DMS53 treated with DMSO at 0.1 percent for 48 hours (cell line): Measurements from ENCODE around the gene MX2.

ENCODE experiments used
- DNase-seq: peaks from one replicate; lab custom pipeline; 2025; ENCODE audit not compliant: unreplicated experiment; lab: John Stamatoyannopoulos, UW

The MX2 gene

DNA sequence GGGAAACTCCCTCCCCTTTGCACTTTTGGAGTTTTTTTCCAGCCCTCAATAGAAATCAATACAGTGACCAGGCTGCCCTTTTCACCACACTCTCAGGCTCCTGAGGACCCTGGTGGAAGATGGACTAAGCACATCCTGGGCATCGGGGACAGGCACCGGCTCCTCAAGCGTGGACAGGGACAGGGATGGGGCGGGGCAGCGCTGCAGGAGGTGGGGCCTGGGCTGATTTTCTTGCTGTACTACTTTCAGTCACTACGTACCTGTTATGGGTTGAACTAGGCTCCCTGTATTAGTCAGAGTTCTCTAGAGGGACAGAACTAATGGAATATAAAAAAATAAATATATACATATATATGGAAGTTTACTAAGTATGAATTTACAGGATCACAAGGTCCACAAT, 2.5 kb downstream of the MX2 start:
- no peak for DNase-seq

DNA sequence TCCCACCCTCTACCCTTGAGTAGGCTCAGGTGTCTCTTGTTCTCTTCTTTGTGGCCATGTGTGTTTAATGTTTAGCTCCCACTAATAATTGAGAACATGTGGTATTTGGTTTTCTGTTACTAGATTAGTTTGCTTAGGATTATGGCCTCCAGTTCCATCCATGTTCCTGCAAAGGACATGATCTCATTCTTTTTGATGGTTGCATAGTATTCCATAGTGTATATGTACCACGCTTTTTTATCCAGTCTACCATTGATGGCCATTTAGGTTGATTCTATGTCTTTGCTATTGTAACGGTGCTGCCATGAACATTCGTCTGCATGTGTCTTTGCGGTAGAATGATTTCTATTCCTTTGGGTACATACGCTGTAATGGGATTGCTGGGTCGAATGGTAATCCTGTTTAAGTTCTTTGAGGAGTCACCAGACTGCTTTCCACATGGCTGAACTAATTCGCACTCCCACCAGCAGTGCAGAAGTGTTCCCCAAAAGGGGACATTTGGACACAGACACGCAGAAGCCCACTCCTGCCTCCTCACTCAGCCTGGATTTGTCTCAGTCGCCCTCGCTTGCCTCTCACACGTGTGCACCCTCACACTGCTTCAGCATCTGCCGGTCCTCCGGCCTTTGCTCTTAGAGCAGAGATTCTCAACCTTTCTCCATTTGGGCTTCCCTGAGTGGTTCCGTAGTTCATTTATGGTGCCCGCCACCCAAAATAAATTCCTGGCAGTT, 3.7 kb downstream of the MX2 start:
- no peak for DNase-seq

DNA sequence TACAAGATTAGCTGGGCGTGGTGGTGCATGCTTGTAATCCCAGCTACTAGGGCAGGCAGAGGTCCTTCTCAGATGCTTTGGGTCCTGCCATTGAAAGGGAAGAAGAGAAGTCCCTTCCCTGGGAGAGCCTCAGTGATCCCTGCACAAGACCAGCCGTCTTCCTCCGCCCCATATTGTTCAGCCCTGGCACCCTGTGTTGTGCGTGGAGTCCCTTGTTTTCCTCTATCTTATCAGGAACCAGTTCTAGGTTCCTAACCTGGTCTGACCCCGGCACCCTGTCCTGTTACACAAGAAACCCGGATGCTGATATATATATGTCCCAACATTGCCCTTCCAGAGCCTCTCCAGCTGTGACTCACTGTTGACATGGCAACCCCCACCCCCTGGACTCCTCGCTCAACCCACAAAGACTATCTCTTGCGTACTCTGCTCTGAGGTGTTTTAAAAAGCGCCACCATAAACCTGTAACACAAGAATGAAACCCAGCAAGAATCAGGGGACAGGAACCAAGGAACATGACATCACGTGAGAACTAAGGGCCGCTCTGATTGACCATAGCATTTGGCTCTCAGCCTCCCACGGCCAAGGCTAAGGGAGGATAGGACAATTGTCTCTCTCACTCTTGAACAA, 4.8 kb downstream of the MX2 start:
- peak; percentile 57 for DNase-seq

DNA sequence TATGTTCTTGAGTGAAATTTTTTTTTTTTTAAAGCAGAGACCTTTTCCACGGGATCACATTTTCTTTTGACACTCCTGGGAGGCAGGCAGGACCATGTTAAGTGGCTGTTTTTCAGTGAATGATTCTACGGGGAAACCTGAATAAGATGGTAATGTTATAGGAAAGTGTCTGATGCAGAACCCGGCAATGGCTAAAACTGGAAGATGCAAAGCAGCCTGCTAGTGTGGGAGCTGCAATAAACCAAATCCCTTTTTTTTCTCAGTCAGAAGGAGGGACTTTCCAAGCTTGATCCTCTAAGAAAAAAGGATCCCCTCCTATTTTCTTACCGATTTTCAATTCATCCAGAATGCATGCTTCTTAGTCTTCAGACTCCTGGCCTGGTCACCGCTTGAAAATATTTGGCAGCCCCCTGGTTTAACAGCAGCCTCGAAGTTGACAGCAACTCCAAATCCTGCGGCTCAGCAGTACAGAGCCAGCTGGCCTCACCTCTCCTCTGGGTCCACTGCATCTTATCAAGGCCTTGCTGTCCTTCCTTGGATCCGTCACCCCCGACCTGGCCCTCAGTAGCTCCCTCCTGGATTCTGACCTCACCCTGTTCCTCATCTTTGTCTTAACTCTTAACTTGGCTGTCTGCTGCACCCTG, 5.6 kb downstream of the MX2 start:
- DNase-seq: no peak

DNA sequence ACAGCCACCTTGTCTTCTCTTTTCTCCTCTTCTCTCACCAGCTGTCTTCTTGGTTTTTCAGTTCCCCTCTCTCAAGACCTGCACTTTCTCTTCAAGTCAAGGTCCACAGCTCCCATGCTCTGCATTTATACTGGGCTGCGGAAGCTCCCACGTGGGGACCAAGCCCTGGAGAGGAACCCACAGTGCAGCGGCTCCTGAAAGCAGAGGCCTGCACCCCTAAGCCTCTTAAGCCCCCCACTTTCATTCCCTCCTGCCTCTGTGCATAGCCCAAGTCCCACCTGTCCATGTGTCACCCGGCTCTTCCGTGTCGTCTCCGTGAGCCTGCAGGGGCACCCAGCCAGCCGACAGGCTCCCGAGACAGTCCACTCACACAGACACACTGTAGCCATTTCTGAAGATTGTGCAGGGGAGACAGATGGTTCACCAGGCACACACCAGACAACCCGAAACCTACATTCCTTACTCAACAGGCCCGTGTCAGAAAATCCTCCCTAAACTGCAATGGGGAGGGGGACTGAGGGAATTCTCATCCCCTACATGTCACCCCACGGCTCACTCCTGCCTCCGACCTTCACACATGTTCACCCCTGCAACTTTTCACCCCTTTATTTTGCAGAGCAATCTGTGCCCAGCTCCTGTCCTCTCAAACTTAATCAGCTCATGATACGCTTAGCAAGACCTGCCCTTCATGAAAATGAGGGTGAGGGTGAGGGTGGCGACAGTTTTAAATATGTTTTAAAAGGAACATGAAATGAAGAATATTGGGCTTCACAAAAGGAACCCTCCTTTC, 6.3 kb downstream of the MX2 start:
- no peak for DNase-seq

DNA sequence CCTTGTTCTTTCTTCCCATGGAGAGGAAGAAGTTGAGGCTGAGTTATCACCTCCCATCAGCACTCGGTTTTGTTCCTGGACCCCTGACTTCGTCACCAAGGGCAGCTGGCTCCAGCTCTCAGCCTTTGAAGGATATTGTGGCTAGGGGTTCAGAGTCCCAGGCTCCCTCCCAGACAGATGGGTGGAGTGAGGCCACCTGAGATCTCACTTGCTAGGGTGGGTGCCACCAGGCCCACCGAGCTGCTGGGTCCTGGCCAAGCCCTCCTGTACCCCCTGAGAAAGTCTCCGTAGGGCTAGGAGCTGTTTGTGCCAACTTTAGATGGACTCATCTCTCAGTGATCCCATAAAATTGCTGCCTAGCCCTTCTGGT, 6.9 kb downstream of the MX2 start:
- no peak for DNase-seq

DNA sequence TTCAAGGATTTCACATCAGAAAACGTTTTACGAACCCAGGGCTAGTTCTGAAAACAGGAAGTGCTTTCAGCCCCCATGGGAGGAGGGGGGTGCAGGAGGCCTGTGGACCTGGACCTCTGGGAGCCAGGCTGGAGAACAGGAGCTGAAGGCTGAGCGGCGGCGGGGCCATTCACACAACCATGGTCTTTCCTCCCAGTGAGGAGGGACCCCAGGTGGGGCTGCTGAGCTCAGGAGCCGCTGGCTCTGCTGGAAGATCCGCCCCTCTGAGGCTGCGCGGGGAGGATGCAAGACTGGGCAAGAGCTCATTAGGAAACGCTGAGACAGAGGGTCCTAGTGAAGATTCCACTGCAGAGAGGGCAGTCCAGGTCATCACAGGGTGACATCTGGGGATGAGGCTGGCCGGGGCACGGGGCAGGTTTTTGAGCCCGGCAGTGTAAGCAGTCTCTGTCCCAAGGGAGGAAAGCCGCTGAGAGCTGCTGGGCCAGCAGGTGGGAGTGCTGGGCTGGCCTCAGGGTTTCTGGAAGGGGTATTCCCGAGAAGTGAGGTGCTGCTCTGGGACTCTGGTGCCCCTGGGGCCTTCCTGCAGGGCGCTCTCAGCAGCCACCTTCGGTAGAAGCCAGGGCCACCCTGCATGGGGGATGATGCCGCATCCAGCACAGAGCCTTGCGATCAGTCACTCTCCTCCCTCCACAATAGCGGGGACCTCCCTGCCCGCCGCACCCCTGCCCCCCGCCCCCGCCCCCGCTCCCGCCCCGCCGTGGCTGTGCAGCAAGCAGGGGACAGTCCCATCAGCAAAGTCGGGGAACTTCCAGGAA, 7.5 kb downstream of the MX2 start:
- no peak for DNase-seq

DNA sequence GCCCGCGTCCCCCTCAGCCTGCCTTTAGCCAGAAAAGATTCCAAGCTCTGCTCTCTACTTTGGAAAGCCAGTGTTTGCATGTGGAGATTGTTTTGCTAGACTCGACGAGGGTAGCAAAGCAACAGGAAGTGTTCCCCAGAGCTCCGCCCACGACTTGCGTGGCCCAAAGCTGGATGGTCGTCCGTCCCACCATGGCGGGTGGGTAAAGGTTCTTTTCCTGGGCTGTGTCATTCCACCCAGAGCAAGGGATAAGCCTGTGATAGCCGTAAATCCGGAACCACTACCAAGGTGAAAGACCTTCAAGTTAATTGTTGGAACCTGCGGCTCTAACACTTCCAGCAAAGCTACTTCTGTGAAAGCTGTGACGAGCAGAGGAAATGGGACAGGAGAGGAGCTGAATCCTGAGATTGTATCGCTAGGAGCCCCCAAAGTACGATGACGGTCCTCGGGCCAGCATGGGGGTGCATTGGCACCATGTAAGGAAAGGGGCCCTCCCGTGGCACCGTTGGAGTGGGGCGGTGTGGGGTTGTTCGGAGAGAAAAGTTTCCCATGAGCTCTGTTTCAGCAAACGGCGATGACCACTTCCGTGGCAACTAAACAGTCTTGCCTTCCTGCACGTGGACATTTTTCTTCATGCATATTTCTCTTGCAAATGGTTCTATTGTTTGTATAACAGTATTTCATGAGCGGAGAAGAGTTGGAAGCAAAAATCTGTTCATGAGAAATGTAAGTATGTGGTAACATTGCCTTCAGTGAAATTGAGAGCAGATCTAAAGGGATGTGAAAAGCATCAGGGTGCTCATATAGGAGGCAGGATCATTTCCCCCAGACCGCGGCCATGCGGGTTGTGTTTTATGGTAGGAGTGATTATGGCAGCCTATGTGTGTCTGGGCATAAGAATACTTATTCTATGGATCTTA, 8.4 kb downstream of the MX2 start:
- DNase-seq: no peak

DNA sequence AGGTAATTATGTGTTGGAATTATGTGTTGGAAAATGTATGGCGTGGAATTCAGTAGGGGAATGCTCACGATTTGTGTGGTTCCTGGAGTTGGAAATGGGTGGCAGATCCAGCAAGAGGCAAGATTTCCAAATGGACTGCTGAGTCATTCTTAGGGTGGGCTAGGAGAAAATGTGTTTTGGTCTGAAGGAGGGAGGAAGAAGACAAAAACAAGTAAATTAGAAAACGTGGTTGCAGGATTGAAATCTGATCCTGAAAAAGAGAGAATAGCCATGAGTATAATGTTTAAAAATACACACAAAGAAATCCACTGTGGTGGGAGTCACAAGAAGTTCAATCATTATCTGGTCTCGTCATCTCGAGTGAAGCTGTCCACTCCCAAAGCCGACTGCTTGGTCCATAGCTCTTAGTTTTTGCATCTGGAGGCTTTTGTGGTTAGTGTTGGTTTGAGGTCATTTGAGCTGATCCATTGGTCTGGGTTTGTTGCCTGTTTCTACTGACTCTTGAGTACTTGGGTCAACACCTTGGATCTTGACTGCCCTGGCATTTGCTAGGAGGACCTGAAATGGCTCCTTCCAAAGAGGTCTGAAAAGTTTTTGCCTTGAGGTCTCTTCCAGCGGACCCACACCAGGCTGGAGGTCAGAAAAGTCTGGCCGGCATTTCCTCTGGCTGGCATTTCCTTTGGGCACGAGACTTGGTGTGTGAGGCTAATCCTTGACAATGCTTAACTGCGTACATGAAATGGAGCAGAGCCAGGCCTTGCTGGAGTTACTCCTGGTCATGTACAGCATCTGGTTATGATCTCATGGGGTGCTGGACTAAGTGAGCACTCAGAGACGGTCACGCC, 9.2 kb downstream of the MX2 start:
- no peak for DNase-seq

DNA sequence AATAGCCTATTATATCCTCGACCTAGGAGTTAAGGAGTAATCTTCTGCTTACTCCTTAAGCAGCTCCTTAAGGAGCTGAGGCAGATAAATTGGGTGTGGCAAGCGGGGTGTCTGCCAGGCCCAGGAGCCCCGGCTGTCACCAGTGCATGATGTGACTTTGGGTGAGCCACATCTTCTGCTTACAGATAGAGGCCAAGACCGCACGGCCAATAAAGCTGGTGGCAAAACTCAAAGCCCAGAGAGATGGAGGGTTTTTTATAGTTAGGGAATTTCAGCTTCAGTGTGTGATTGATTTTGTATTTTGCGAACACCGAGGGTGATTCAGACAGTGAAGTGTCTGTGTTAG, 9.8 kb downstream of the MX2 start:
- DNase-seq: no peak

DNA sequence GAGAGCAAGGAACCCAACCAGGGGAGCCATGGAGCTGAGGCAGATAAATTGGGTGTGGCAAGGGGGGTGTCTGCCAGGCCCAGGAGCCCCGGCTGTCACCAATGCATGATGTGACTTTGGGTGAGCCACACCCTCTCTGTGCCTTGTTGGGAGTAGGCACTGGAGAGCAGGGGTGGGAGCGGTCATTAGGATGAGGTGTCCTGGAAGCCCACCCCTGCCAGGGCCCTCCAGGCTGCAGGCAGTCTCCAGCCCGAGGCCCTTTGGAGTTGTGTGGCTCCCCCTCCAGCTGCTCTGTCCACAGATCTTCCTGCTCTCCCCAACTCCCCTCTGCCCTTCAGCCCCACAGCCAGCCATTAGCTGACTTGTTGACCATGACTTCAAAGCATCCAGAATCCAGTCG, 11.4 kb downstream of the MX2 start:
- no peak for DNase-seq

DNA sequence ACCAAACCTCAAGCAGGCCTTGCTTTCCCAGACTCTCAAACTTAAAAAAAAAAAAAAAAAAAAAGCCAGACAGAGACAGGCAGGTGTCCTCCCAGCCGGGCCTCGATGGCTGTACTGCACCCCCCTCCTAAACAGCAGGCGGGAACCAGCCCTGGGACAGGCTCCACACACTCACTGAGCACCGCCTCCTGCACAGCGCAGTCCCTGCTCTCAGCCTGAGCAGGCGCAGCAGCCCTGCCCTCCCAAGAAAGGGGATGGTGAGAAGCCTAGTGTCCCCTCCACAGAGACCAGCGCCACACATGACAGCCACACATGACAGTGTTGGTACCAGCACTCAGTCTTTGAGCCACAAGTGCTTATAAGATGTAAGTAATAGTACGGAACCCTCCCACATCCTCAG, 11.9 kb downstream of the MX2 start:
- no peak for DNase-seq

DNA sequence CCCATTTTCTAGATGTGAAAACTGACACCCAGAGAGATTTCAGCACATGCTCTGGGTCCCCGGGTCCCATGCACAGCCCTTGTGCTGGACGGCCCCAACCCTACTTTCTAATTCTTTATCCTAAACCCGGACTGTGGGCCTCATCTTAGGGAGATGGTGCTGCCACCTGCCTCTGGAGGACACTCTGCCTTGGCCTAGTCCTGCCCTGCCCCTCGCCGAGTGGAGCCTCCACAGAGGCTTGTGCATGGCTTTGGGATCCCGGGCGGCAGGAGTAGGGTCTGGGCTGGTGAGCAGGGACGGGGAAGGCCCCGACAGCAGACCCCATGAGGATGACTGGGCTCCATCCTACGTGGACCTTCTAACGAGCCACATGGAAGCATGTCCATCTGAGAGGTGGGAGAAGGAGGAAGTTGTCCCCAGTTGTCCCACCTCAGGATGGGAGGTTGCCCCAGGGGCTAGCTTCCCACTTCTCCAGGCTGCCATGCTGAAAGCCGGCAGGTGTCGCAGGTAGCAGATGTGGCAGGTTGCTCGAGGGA, 12.4 kb downstream of the MX2 start:
- no peak for DNase-seq

DNA sequence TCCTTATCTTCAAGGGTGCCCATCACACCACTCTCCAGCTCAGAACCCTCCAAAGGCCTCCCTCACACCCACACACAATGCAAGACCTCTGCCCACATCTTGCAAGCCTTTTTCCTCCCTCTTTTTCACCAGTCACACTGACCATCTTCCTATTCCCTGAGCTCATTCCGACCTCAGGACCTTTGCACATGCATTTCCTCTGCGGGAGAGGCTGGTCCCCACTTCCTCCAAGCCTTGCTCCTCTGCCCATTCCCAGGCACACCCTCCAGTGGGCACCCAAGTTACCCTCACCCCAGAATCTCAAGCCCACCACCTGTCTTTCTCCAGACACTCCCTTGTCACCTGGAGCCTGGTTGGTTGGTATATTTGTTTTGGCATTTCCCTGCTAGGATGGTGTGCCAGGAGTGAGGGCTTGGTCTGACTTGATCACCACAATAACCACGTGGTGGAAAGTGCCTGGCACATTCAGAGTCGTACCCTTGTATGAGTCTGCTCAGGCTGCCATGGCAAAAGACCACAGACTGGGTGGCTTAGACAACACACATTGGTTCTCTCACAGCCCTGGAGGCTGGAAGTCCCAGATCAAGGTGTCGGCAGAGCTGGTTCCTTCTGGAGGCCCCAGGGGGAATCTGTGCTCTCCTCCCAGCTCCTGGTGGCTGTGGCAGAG, 13.2 kb downstream of the MX2 start:
- DNase-seq: no peak

DNA sequence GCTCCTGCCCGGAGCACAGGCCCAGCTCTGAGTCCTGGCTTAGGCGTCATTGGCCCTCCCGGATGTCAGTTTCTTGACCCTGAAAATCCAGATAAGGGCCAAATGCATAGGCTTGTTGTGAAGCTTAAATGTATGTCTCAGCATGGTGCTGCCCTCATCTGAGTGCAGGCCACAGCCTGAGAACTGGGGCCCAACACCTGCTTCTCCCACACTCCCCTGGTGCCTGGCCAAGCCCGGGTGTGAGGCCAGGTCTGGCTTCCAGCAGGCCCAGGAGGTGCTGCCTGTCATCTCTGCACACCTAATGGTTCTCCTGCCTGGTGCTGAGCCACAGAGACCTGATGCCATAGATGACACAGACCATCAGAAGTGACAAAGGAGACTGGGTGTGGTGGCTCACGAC, 14.0 kb downstream of the MX2 start:
- no peak for DNase-seq

DNA sequence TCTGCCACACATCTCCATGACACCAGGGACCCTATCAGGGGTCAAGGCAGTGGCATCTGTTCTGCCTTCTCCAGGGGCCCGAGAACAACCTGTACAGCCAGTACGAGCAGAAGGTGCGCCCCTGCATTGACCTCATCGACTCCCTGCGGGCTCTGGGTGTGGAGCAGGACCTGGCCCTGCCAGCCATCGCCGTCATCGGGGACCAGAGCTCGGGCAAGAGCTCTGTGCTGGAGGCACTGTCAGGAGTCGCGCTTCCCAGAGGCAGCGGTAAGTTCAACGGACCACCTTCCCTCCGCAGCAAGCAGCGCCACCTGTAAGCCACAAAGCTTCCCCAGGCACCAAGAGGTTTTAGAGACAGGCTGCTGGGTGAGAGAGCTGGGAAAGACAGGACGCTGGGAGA, 15.9 kb downstream of the MX2 start:
- DNase-seq: no peak

DNA sequence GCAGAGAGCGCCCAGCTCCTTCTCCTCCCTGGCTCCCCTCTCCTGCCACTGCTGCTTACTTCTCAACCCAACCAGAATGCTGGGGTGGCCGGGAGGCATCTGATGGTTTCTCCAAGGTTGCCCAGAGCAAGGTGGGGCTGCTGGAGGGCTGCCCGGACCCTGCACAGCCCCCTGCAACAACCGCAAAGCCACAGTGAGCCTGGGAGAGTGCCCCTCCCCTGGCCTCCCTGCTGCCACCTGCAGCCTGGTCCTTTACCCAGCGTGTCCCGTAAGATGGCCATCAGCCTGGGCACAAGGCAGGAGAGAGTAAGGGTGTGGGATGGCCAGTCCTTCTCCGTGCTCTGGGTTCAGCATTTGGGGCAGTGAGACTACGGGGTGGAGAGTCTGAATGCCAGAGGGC, 17.0 kb downstream of the MX2 start:
- DNase-seq: no peak

DNA sequence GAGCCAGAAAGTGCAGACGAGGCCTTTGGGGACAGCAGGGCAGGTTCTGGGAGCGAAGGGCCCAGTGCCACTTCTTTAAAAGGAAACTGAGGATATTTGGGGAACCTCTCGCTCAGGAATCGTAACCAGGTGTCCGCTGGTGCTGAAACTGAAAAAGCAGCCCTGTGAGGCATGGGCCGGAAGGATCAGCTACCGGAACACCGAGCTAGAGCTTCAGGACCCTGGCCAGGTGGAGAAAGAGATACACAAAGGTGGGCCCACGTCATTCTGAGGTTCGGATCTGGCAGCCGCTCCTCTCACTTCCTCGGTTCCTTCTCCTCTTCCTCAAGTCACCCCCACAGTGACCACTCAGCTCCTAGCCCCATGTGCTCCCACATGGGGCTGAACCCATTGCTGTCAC, 18.1 kb downstream of the MX2 start:
- DNase-seq: no peak
